Activated T-cell treated with anti-CD3 and anti-CD28 coated beads, Interleukin-2, amount 50 U/mL, for 72 hours (primary cell): Measurements from ENCODE around the gene DND1. TPM values are rescaled to one million over a fixed set of nuclear protein-coding genes. Genes with fewer than 3 reads are reported as not detected.
A peak's percentile ranks its signal among the peaks of the same experiment; 100 is the strongest.
"Not testable (repeated sequence)": the region's sequence is repeated elsewhere in the genome, so short reads cannot be mapped to it uniquely, and the experiment has no call there.

Experiments used
- ATAC-seq, 2 donors: fragments of 150-1000 bp; cut with Tn5 transposase; replicated peaks in 1 of 2; 2 replicates each; pipeline ENCODE4 v1.10.0; 2021; ENCODE audit warnings: moderate library complexity in 2 of 2, mild to moderate bottlenecking in 1 of 2
- DNase-seq, 2 donors: peaks; one replicate each; pipeline ENCODE4 v3.0.0; 2021 to 2022; ENCODE audit warnings: mixed read lengths in 1 of 2
- H3K27ac Mint-ChIP-seq: one replicate; pipeline ENCODE4 v1.8.0; 2022; ENCODE audit warnings: mild to moderate bottlenecking, moderate library complexity, mixed read lengths
- H3K27me3 Mint-ChIP-seq: one replicate; pipeline ENCODE4 v1.8.0; 2022; ENCODE audit warnings: low read depth, mixed read lengths
- H3K36me3 Mint-ChIP-seq, 2 donors: one replicate each; pipeline ENCODE4 v1.8.0; 2022; ENCODE audit warnings: mixed read lengths in 2 of 2, mild to moderate bottlenecking in 1 of 2; ENCODE audit not compliant: insufficient read depth in 2 of 2
- H3K4me1 Mint-ChIP-seq: one replicate; pipeline ENCODE4 v1.8.0; 2022; ENCODE audit warnings: low read depth, mixed read lengths
- H3K4me3 Mint-ChIP-seq, 2 donors: one replicate each; pipeline ENCODE4 v1.8.0; 2022; ENCODE audit warnings: mild to moderate bottlenecking in 2 of 2, mixed read lengths in 2 of 2, moderate library complexity in 2 of 2
- H3K9me3 Mint-ChIP-seq, 2 donors: one replicate each; pipeline ENCODE4 v1.8.0; 2022; ENCODE audit warnings: mixed read lengths in 2 of 2
- total RNA-seq, 2 donors: library from RNA; stranded (reverse); gene quantifications; one replicate each; pipeline ENCODE4 v1.2.3, GENCODE V29; 2022

DND1 gene
- total RNA-seq, 2 donors from 2014 or later = 3.7 to 4.6 TPM

- DNase-seq = no peak
- ATAC-seq = no peak
- Mint-ChIP-seq H3K4me1 (peaks cover 33% of the 10 kb centered on the region), H3K27ac (peak overlapping the region; percentile 25), H3K36me3 (peaks cover 9 to 35% of the 10 kb centered on the region in 2 donors), H3K4me3 (no peak overlapping the region), H3K27me3 (no peaks in the 10 kb centered on the region), H3K9me3 (no peaks in the 10 kb centered on the region)
These were observed 20.9 kb upstream of the DND1 start for GRCh38 chr5:140694276-140694675.

GRCh38 chr5:140690941-140691924, 17.9 kb upstream of the DND1 start, which contains the start of the genes HARS1 and HARS2:
HARS1 (minus strand) TSS chr5:140691370; CDS start chr5:140691304, 66 bp downstream.
HARS2 (plus strand) TSS chr5:140691455; CDS start chr5:140691649, 194 bp downstream.
- Mint-ChIP-seq H3K9me3 (no peaks in the 10 kb centered on the region), H3K4me1 (peaks cover 45% of the 10 kb centered on the region), H3K27ac (peak within 1 kb of the TSS; percentile 92), H3K27me3 (no peaks in the 10 kb centered on the region), H3K36me3 (peaks cover 5 to 21% of the 10 kb centered on the region in 2 donors), H3K4me3 (peak within 1 kb of the TSS; percentile 90 to 94)
- DNase-seq (peak; percentile 86 to 91), ATAC-seq (peak; percentile 98)

- peak in 1 of 2 donors; percentile 5 for ATAC-seq
- H3K36me3 Mint-ChIP-seq = peaks cover 4 to 18% of the 10 kb centered on the region in 2 donors
These were observed 17.1 kb upstream of the DND1 start for GRCh38 chr5:140690376-140690932.

GRCh38 chr5:140678993-140679392, 5.6 kb upstream of the DND1 start:
- peak overlapping the region; percentile 52 for H3K27ac Mint-ChIP-seq
- H3K36me3 Mint-ChIP-seq = peaks cover 1 to 10% of the 10 kb centered on the region in 2 donors

More at GRCh38 chr5:140690376-140690932, 17.1 kb upstream of the DND1 start:
- no peak for DNase-seq
- H3K27ac Mint-ChIP-seq = peak overlapping the region; percentile 92
- H3K4me1 Mint-ChIP-seq = peaks cover 45% of the 10 kb centered on the region
- H3K9me3 Mint-ChIP-seq = no peaks in the 10 kb centered on the region
- H3K4me3 Mint-ChIP-seq = peak overlapping the region; percentile 90 to 94
- H3K27me3 Mint-ChIP-seq = no peaks in the 10 kb centered on the region

GRCh38 chr5:140677947-140678346, 4.6 kb upstream of the DND1 start:
- no peaks in the 10 kb centered on the region for H3K9me3 Mint-ChIP-seq
- no peaks in the 10 kb centered on the region for H3K27me3 Mint-ChIP-seq
- no peaks in the 10 kb centered on the region for H3K4me1 Mint-ChIP-seq
- no peak overlapping the region for H3K4me3 Mint-ChIP-seq
- no peak for ATAC-seq
- H3K36me3 Mint-ChIP-seq = peaks cover 1 to 11% of the 10 kb centered on the region in 2 donors
- H3K27ac Mint-ChIP-seq = peak overlapping the region; percentile 74
- no peak for DNase-seq

More at GRCh38 chr5:140678993-140679392, 5.6 kb upstream of the DND1 start:
- H3K27me3 Mint-ChIP-seq = no peaks in the 10 kb centered on the region
- H3K4me3 Mint-ChIP-seq = no peak overlapping the region
- DNase-seq (no peak), ATAC-seq (no peak)
- no peaks in the 10 kb centered on the region for H3K4me1 Mint-ChIP-seq
- H3K9me3 Mint-ChIP-seq = no peaks in the 10 kb centered on the region

GRCh38 chr5:140674629-140675028, 1.3 kb upstream of the DND1 start:
- no peaks in the 10 kb centered on the region for H3K27me3 Mint-ChIP-seq
- no peak for DNase-seq
- no peak for ATAC-seq
- H3K36me3 Mint-ChIP-seq = peaks cover 1 to 10% of the 10 kb centered on the region in 2 donors
- no peak overlapping the region for H3K27ac Mint-ChIP-seq
- no peaks in the 10 kb centered on the region for H3K9me3 Mint-ChIP-seq
- H3K4me3 Mint-ChIP-seq = no peak overlapping the region
- no peaks in the 10 kb centered on the region for H3K4me1 Mint-ChIP-seq

GRCh38 chr5:140674211-140674610, 835 bp upstream of the DND1 start:
- ATAC-seq = no peak
- no peak for DNase-seq
- Mint-ChIP-seq H3K27ac (no peak overlapping the region), H3K36me3 (peaks cover 1 to 11% of the 10 kb centered on the region in 2 donors), H3K4me1 (no peaks in the 10 kb centered on the region), H3K9me3 (no peaks in the 10 kb centered on the region), H3K4me3 (no peak overlapping the region), H3K27me3 (no peaks in the 10 kb centered on the region)

- Mint-ChIP-seq H3K4me3 (no peak overlapping the region), H3K9me3 (no peaks in the 10 kb centered on the region), H3K27ac (no peak overlapping the region), H3K4me1 (peaks cover 7% of the 10 kb centered on the region), H3K36me3 (peaks cover 3 to 8% of the 10 kb centered on the region in 2 donors), H3K27me3 (no peaks in the 10 kb centered on the region)
- peak in 1 of 2 donors; percentile 54 for ATAC-seq
- peak; percentile 12 to 57 for DNase-seq
These were observed 755 bp downstream of the DND1 start for GRCh38 chr5:140672455-140673186.

GRCh38 chr5:140671472-140672125, 1.8 kb downstream of the DND1 start:
- no peak for ATAC-seq
- Mint-ChIP-seq H3K9me3 (no peaks in the 10 kb centered on the region), H3K4me3 (no peak overlapping the region), H3K36me3 (peaks cover 7 to 10% of the 10 kb centered on the region in 2 donors), H3K4me1 (peaks cover 17% of the 10 kb centered on the region), H3K27me3 (no peaks in the 10 kb centered on the region), H3K27ac (peak overlapping the region; percentile 48)
- no peak for DNase-seq

GRCh38 chr5:140671035-140671434, 2.3 kb downstream of the DND1 start:
- not testable (repeated sequence) for DNase-seq, H3K9me3 Mint-ChIP-seq, H3K4me3 Mint-ChIP-seq, H3K27me3 Mint-ChIP-seq, ATAC-seq, H3K27ac Mint-ChIP-seq
- H3K36me3 Mint-ChIP-seq = peaks cover 10 to 14% of the 10 kb centered on the region in 2 donors
- H3K4me1 Mint-ChIP-seq = peaks cover 23% of the 10 kb centered on the region

GRCh38 chr5:140664359-140665119, 8.8 kb downstream of the DND1 start, which contains the start of gene WDR55:
WDR55 (plus strand) TSS chr5:140664904; CDS start chr5:140664913, 9 bp downstream.
- Mint-ChIP-seq H3K4me3 (peak within 1 kb of the TSS; percentile 99 to 100), H3K27ac (peak within 1 kb of the TSS; percentile 98), H3K9me3 (no peaks in the 10 kb centered on the region), H3K4me1 (peaks cover 43% of the 10 kb centered on the region), H3K36me3 (peaks cover 18 to 30% of the 10 kb centered on the region in 2 donors), H3K27me3 (no peaks in the 10 kb centered on the region)
- DNase-seq (peak; percentile 97 to 98), ATAC-seq (peak; percentile 98)

- ATAC-seq = no peak
- H3K27me3 Mint-ChIP-seq = no peaks in the 10 kb centered on the region
- H3K9me3 Mint-ChIP-seq = no peaks in the 10 kb centered on the region
- H3K36me3 Mint-ChIP-seq = peaks cover 19 to 28% of the 10 kb centered on the region in 2 donors
- H3K4me3 Mint-ChIP-seq = peak overlapping the region; percentile 99 to 100
- H3K4me1 Mint-ChIP-seq = peaks cover 43% of the 10 kb centered on the region
- DNase-seq = no peak
- peak overlapping the region; percentile 98 for H3K27ac Mint-ChIP-seq
These were observed 9.4 kb downstream of the DND1 start for GRCh38 chr5:140664030-140664358.
